GM21786 (cell line): Measurements from ENCODE around the gene PNKD.
"Not testable (repeated sequence)": the region's sequence is repeated elsewhere in the genome, so short reads cannot be mapped to it uniquely, and the experiment has no call there.

Source experiments
- ATAC-seq: cut with Tn5 transposase; IDR thresholded peaks from one replicate; pipeline ENCODE4 v1.9.1; 2021; ENCODE audit not compliant: unreplicated experiment

PNKD gene

GRCh38 chr2:218314764-218315163 is 44.4 kb downstream of the PNKD start:
- not testable (repeated sequence) for ATAC-seq

GRCh38 chr2:218315397-218315796 is 45.1 kb downstream of the PNKD start:
- ATAC-seq: no peak

GRCh38 chr2:218317303-218317630 is 46.9 kb downstream of the PNKD start:
- no peak for ATAC-seq

GRCh38 chr2:218317835-218318234 is 47.5 kb downstream of the PNKD start:
- no peak for ATAC-seq

- no peak for ATAC-seq
Measured at GRCh38 chr2:218318241-218318640, 47.9 kb downstream of the PNKD start.

DNA sequence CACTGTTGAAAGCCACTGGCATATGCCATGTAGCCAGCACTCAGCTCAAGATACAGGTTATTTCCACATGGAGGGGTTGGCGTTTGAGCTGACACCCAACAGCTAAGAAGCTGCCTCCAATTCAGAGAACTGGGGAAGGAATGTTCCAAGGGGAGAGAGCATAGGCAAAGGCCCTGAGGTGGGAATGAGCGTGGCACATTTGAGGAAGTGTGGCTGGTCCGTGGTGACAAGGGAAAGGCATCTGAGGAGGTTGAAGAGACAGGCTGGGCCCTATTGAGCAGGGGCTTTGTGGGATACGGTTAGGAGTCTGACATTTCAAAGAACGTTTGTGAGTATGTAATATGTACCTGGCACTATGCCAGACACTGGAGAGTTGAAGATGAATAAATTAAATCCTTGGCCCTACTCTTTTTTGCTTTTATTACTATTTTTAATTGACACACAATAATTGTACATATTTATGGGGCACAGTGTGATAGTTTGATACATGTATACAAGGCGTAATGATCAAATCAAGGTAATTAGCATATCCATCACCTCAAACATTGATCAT is 49.6 kb downstream of the PNKD start:
- no peak for ATAC-seq

GRCh38 chr2:218320704-218321336 is 50.5 kb downstream of the PNKD start:
- ATAC-seq: no peak

- peak; percentile 65 for ATAC-seq
Measured at GRCh38 chr2:218322768-218323525, 52.6 kb downstream of the PNKD start.

GRCh38 chr2:218323526-218324472 is 53.5 kb downstream of the PNKD start:
- ATAC-seq: no peak

DNA sequence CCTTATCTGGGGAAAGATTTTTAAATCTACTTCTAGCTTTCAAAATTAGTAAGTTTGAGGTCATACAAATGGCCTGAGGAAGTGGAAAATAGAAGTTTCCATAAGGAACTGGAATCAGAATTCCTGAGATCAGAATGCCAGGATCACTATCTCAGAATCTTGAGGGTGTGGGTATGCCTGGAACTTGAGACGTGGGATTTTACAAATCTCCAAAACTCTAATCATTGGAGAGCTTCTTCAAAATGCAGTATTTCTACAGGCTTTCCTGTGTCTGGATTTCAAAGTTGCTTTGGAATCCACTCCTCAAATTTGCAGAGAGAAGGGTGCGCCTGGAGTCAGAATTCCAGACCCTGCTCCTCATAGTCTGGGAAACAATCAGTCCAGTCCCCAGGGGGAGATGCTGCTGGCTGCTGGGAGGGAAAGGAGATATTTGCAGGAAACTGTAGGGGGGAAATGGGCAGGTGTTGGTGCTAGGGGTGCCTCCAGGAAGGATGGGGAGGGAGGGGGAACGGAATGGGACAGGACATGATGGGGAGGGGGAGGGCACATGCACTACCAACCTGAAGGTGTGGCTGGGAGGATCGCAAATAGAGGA is 55.3 kb downstream of the PNKD start:
- no peak for ATAC-seq

DNA sequence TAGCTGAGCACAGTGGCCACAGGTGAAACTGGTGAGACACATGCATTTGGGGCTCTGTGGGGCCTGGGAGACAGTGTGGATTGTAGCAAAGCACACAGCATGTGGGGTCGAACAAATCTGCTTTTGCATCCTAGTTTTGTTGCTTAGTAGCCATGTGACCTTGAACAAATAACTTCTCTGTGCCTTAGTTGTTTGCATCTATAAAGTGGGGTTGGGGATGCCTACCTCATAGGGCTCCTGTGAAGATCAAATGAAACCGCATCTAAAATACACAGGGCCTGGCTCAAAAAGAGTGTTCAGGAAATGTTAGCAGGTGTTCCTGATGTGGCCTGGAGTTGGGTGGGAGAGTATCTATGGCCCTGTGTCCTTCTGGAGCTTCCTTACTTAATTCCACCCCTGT is 56.0 kb downstream of the PNKD start:
- ATAC-seq: no peak

DNA sequence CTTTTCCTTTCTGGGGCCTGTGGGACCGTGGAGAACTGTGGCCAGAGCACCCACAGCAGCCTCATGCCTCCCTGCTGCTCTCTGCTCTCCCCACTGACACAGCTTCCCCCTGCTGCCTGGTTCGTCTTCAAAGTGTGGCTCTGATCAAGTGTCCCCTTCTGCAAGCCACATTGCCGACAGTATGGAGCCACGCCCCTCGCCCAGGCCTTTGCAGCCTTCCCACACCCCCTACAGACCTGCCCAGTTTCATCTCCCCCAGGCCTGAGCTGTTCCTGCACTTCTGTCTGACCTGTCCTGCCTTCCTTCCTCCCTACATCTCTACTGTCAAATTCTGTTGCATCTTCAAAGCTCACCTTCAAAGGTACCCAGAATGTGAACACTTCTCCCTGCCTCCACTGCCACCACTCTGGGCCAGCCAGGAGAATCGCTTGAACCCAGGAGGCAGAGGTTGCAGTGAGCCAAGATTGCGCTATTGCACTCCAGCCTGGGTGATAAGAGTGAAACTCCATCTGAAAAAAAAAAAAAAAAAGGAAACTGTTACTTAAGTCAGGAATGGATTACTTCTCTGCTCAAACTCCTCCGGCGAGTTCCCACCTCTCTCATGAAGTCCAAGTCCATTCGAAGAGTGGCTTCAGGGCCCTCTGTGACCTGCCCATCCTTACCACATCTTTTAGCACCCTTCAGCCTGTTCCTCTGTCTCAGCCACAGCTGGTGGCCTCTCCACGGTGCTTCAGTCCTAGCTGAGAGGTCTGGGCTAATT is 57.3 kb downstream of the PNKD start:
- no peak for ATAC-seq

- no peak for ATAC-seq
Measured at GRCh38 chr2:218328294-218328693, 58.0 kb downstream of the PNKD start.

- peak; percentile 43 for ATAC-seq
Measured at GRCh38 chr2:218329027-218329825, 58.9 kb downstream of the PNKD start.

- peak; percentile 37 for ATAC-seq
Measured at GRCh38 chr2:218329826-218330593, 59.7 kb downstream of the PNKD start.

- no peak for ATAC-seq
Measured at GRCh38 chr2:218331745-218332144, 61.4 kb downstream of the PNKD start.

DNA sequence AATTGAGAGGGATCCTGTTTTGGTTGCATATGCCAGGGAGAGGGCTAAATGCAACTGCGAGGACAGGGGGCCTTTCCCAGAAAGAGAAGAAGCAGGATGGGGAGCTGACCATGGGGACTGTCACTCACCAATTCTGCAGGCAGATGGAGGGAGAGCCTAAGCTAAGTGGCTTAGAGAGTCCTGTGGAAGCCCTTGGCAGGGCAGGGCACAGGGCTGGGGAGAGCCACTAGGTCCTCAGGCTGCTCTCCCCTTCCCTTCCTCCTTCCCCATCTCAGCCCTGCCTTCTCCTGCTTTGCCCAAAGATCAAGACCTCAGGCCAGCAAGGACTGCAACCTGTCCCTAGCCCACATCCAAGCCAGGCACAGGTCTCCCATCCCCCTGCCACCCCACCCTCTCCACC is 62.0 kb downstream of the PNKD start:
- ATAC-seq: no peak

GRCh38 chr2:218332920-218333645 is 62.8 kb downstream of the PNKD start:
- ATAC-seq: no peak
